HUES6 (cell line): ENCODE data around the gene UBAC2.

Source experiments
- H3K27ac ChIP-seq: 2 replicates; pipeline ENCODE4 v1.7.0; 2013; ENCODE audit warnings: low read depth, mild to moderate bottlenecking, low read length, inconsistent platforms
- H3K27me3 ChIP-seq: 2 replicates; pipeline ENCODE4 v1.6.1; 2013; ENCODE audit warnings: low read length; ENCODE audit not compliant: control insufficient read depth, insufficient read depth
- H3K36me3 ChIP-seq: 2 replicates; pipeline ENCODE4 v1.6.1; 2013; ENCODE audit warnings: low read length; ENCODE audit not compliant: control insufficient read depth, insufficient read depth
- H3K4me1 ChIP-seq: 2 replicates; pipeline ENCODE4 v1.6.1; 2013; ENCODE audit warnings: low read length; ENCODE audit not compliant: control insufficient read depth, insufficient read depth
- H3K4me3 ChIP-seq: 2 replicates; pipeline ENCODE4 v1.5.1; 2013; ENCODE audit warnings: low read depth, low read length
- H3K9ac ChIP-seq: one replicate; pipeline ENCODE4 v1.6.1; 2013; ENCODE audit warnings: mild to moderate bottlenecking, low read length
- H3K9me3 ChIP-seq: 2 replicates; pipeline ENCODE4 v1.6.1; 2013; ENCODE audit warnings: low read depth, low read length; ENCODE audit not compliant: control insufficient read depth, insufficient read depth

Gene UBAC2

GRCh38 chr13:99418843-99419140, 218.1 kb downstream of the UBAC2 start:
- Histone ChIP-seq H3K9me3 (no peaks in the 10 kb centered on the region), H3K9ac (no peak overlapping the region), H3K27ac (no peak overlapping the region), H3K4me1 (peaks cover 18% of the 10 kb centered on the region), H3K4me3 (no peak overlapping the region), H3K36me3 (no peaks in the 10 kb centered on the region), H3K27me3 (no peaks in the 10 kb centered on the region)

- H3K27me3 ChIP-seq, result no peaks in the 10 kb centered on the region
- no peak overlapping the region for H3K4me3 ChIP-seq
- no peaks in the 10 kb centered on the region for H3K36me3 ChIP-seq
- no peak overlapping the region for H3K27ac ChIP-seq
- no peak overlapping the region for H3K9ac ChIP-seq
- peaks cover 17% of the 10 kb centered on the region for H3K4me1 ChIP-seq
- H3K9me3 ChIP-seq, result no peaks in the 10 kb centered on the region
Measured at GRCh38 chr13:99419591-99420243, 219.1 kb downstream of the UBAC2 start.

GRCh38 chr13:99421271-99421670, 220.6 kb downstream of the UBAC2 start:
- Histone ChIP-seq H3K9me3 (no peaks in the 10 kb centered on the region), H3K27ac (no peak overlapping the region), H3K36me3 (no peaks in the 10 kb centered on the region), H3K4me3 (no peak overlapping the region), H3K4me1 (peaks cover 17% of the 10 kb centered on the region), H3K9ac (no peak overlapping the region), H3K27me3 (no peaks in the 10 kb centered on the region)

- H3K27ac ChIP-seq, result no peak overlapping the region
- no peaks in the 10 kb centered on the region for H3K27me3 ChIP-seq
Measured at GRCh38 chr13:99421758-99422585, 221.3 kb downstream of the UBAC2 start.

GRCh38 chr13:99422586-99423220, 222.0 kb downstream of the UBAC2 start:
- no peaks in the 10 kb centered on the region for H3K27me3 ChIP-seq
- H3K36me3 ChIP-seq, result no peaks in the 10 kb centered on the region
- H3K9ac ChIP-seq, result no peak overlapping the region
- H3K27ac ChIP-seq, result no peak overlapping the region
- no peaks in the 10 kb centered on the region for H3K9me3 ChIP-seq
- H3K4me1 ChIP-seq, result peaks cover 3% of the 10 kb centered on the region
- H3K4me3 ChIP-seq, result no peak overlapping the region

More at GRCh38 chr13:99421758-99422585, 221.3 kb downstream of the UBAC2 start:
- Histone ChIP-seq H3K9me3 (no peaks in the 10 kb centered on the region), H3K36me3 (no peaks in the 10 kb centered on the region), H3K4me1 (peaks cover 11% of the 10 kb centered on the region), H3K9ac (no peak overlapping the region), H3K4me3 (no peak overlapping the region)

- no peaks in the 10 kb centered on the region for H3K4me1 ChIP-seq
- H3K9ac ChIP-seq, result no peak overlapping the region
- no peaks in the 10 kb centered on the region for H3K36me3 ChIP-seq
- no peaks in the 10 kb centered on the region for H3K9me3 ChIP-seq
- H3K27me3 ChIP-seq, result no peaks in the 10 kb centered on the region
- H3K27ac ChIP-seq, result no peak overlapping the region
- H3K4me3 ChIP-seq, result no peak overlapping the region
Measured at GRCh38 chr13:99425485-99426341, 225.1 kb downstream of the UBAC2 start.

GRCh38 chr13:99426426-99426825, 225.8 kb downstream of the UBAC2 start:
- Histone ChIP-seq H3K36me3 (no peaks in the 10 kb centered on the region), H3K9ac (no peak overlapping the region), H3K4me1 (no peaks in the 10 kb centered on the region), H3K9me3 (no peaks in the 10 kb centered on the region), H3K27me3 (no peaks in the 10 kb centered on the region), H3K4me3 (no peak overlapping the region), H3K27ac (no peak overlapping the region)

GRCh38 chr13:99429670-99430069, 229.0 kb downstream of the UBAC2 start:
- no peaks in the 10 kb centered on the region for H3K36me3 ChIP-seq
- H3K27ac ChIP-seq, result no peak overlapping the region
- H3K9me3 ChIP-seq, result no peaks in the 10 kb centered on the region
- peaks cover 23% of the 10 kb centered on the region for H3K4me1 ChIP-seq
- no peak overlapping the region for H3K9ac ChIP-seq
- H3K27me3 ChIP-seq, result no peaks in the 10 kb centered on the region
- H3K4me3 ChIP-seq, result no peak overlapping the region

- no peak overlapping the region for H3K9ac ChIP-seq
- peaks cover 23% of the 10 kb centered on the region for H3K4me1 ChIP-seq
- peak overlapping the region; percentile 28; the same call in 1 of the 2 replicates for H3K4me3 ChIP-seq
- H3K9me3 ChIP-seq, result no peaks in the 10 kb centered on the region
- H3K27ac ChIP-seq, result no peak overlapping the region
- H3K27me3 ChIP-seq, result no peaks in the 10 kb centered on the region
- no peaks in the 10 kb centered on the region for H3K36me3 ChIP-seq
Measured at GRCh38 chr13:99431927-99432608, 231.4 kb downstream of the UBAC2 start.
